AG04450 (cell line): ENCODE measurements around the gene ARSA. TPM values are rescaled to one million over a fixed set of nuclear protein-coding genes. Genes with fewer than 3 reads are reported as not detected.

ENCODE experiments used
- CTCF ChIA-PET: fragments of 300-600, 350-600 bp; formaldehyde crosslinking; extraction: SDS; loops from one replicate; lab custom pipeline; 2022; ENCODE audit warnings: antibody characterized with exemption, inconsistent platforms; lab: Charles Lee
- POLR2A ChIA-PET: fragments of 350-600 bp; formaldehyde crosslinking; extraction: SDS; loops from one replicate; lab custom pipeline; 2021; ENCODE audit warnings: antibody characterized with exemption, inconsistent platforms; lab: Yijun Ruan, JAX
- DNase-seq: peaks from one replicate; pipeline ENCODE4 v3.0.0-alpha.2; 2011; ENCODE audit warnings: low read depth, low spot score
- H3K27ac ChIP-seq: one replicate; pipeline ENCODE4 v1.5.1; 2012; ENCODE audit warnings: low read depth, low read length, control low read depth
- H3K27me3 ChIP-seq: one replicate; pipeline ENCODE4 v1.6.0; 2012; ENCODE audit warnings: low read length; ENCODE audit not compliant: control insufficient read depth, insufficient read depth
- H3K4me3 ChIP-seq: 2 replicates; pipeline ENCODE4 v1.5.1; 2011; ENCODE audit warnings: mild to moderate bottlenecking, low read depth, low read length, control low read depth
- H3K9me3 ChIP-seq: 2 replicates; pipeline ENCODE4 v1.5.1; 2012; ENCODE audit warnings: low read length; ENCODE audit not compliant: control insufficient read depth, insufficient read depth
- CTCF ChIP-seq: IDR thresholded peaks from 2 replicates; pipeline ENCODE4 v1.5.1; 2011; ENCODE audit warnings: low read depth, low read length, control low read depth, inconsistent platforms
- polyA plus RNA-seq: library from polyadenylated mRNA; depleted of rRNA; stranded (reverse); fragments of >200 nt; gene quantifications from 2 replicates; pipeline ENCODE4 v1.2.3, GENCODE V29; 2011

ARSA gene
- polyA plus RNA-seq, 1 experiment: 14.3 TPM

DNA sequence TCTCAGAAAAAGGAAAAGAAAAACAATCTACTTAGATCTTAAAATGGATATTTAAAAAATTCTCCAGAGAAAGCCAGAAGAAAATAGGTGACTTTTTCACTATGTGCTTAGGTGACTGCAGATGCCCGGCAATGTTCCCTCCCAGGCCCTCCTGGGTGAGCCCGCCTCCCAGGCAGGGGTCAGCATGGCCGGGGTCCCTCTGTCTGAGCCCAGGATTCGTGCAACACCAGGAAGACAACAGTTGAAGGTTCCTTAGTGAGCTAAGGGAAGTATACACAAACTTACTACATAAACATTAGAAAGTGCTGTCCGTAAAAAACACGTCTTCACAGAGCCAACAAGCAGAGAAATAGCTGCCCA, 15.8 kb downstream of the ARSA start:
- TF ChIP-seq CTCF: no peak
- H3K4me3 ChIP-seq: no peak overlapping the region
- no peaks in the 10 kb centered on the region; the same call in 1 of the 2 replicates for H3K9me3 ChIP-seq
- DNase-seq: no peak
- H3K27ac ChIP-seq: no peak overlapping the region
- ChIA-PET POLR2A (no interaction called here), CTCF (interaction anchor here (0.6 to 1.9 kb wide), 3 partner anchors 49 to 219 kb away, joined by 3 to 7 read pairs (median 4); no protein-coding TSS in a partner anchor)
- peaks cover 45% of the 10 kb centered on the region for H3K27me3 ChIP-seq

DNA sequence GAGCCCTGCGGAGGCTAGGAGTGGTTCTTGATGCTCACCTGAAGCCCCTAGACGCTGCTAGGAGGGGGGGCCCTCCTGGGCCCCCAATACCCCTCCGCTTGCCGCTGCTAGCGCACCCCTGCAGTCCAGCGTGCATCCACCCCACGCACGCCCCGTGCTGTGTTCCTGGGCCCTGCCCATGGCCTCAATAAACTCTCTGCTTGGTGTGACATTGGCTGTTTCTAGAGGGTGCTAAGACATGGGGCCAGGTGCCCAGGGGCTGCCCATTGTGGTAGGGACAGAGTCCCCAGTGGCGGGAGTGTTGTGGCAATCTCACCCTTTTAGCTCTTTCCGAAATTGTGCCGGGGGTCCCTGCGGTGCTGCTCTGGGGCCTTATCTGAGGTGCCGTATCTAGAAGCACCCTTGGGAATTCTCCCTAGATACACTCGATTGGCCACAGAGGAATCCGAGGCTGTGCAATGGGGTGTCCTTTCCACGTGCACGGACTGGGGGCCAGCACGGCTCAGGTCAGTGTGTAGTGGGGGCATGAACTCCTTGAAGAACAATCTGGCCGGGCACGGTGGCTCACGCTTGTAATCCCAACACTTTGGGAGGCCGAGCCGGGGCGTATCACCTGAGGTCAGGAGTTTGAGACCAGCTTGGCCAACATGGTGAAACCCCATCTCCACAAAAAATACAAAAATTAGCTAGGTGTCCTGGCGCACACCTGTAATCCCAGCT, 16.5 kb downstream of the ARSA start:
- Histone ChIP-seq H3K27me3 (peaks cover 48% of the 10 kb centered on the region), H3K9me3 (no peaks in the 10 kb centered on the region; the same call in 1 of the 2 replicates), H3K27ac (no peak overlapping the region), H3K4me3 (no peak overlapping the region)
- no peak for DNase-seq
- POLR2A ChIA-PET: no interaction called here
- CTCF ChIA-PET: no interaction called here
- TF ChIP-seq CTCF: no peak

DNA sequence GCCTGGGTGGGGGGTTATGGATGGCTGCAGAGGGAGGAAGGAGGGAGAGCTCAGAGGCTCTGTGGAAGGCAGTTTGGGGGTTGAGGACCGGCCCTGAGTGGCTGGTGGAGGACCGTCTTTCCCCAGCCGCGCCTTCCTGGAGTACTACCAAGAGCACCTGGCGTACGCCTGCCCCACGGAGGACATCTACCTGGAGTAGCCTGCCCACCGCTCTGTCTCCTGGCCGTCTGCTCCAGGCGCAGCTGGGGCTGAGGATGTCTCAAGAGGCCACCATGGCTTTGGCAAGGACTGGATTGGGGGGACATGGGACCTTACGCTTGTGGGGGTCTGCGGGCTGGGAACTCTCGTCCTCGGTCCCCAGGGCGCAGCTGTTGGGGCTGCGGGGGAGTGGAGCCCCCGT, 17.4 kb downstream of the ARSA start:
- TF ChIP-seq CTCF: no peak
- no peak overlapping the region for H3K27ac ChIP-seq
- H3K4me3 ChIP-seq: no peak overlapping the region
- POLR2A ChIA-PET: no interaction called here
- H3K27me3 ChIP-seq: peaks cover 53% of the 10 kb centered on the region
- CTCF ChIA-PET: no interaction called here
- no peaks in the 10 kb centered on the region; the same call in 1 of the 2 replicates for H3K9me3 ChIP-seq
- no peak for DNase-seq

- no peak for DNase-seq
- Histone ChIP-seq H3K4me3 (no peak overlapping the region), H3K27me3 (peaks cover 56% of the 10 kb centered on the region), H3K27ac (no peak overlapping the region), H3K9me3 (no peaks in the 10 kb centered on the region; the same call in 1 of the 2 replicates)
- CTCF ChIA-PET: no interaction called here
- POLR2A ChIA-PET: no interaction called here
- no peak for TF ChIP-seq CTCF
Measured at GRCh38 chr22:50610041-50610451, 17.9 kb downstream of the ARSA start.

GRCh38 chr22:50609599-50609998, 18.4 kb downstream of the ARSA start:
- no peak overlapping the region for H3K4me3 ChIP-seq
- TF ChIP-seq CTCF: no peak
- no peaks in the 10 kb centered on the region; the same call in 1 of the 2 replicates for H3K9me3 ChIP-seq
- peaks cover 58% of the 10 kb centered on the region for H3K27me3 ChIP-seq
- ChIA-PET CTCF (no interaction called here), POLR2A (no interaction called here)
- no peak for DNase-seq
- H3K27ac ChIP-seq: no peak overlapping the region
